Panc1 (cell line): ENCODE results near the gene ESR2. TPM values are rescaled to one million over a fixed set of nuclear protein-coding genes. Genes with fewer than 3 reads are reported as not detected.

Experiments used
- ATAC-seq: fragments of 200-7000 bp; cut with Tn5 transposase; 2 replicates; pipeline ENCODE4 v1.9.1; 2020; ENCODE audit warnings: mild to moderate bottlenecking, moderate library complexity
- BruUV-seq: library from RNA; stranded (reverse); fragments of 400-500 nt; replicated peaks from 2 replicates; lab custom pipeline; 2021; lab: Mats Ljungman, UMichigan
- CTCF ChIA-PET: fragments of 300-600 bp; sonication (Branson Sonifier 250); formaldehyde crosslinking; loops from one replicate; lab custom pipeline; 2022; ENCODE audit warnings: antibody characterized with exemption; lab: Charles Lee
- POLR2A ChIA-PET: fragments of 300-600 bp; sonication (Branson Sonifier 250); formaldehyde crosslinking; loops from one replicate; lab custom pipeline; 2022; ENCODE audit warnings: antibody characterized with exemption; lab: Charles Lee
- DNase-seq: peaks from one replicate; pipeline ENCODE4 v3.0.0-alpha.2; 2010; ENCODE audit warnings: low read depth, low spot score
- H3K27ac ChIP-seq: 2 replicates; pipeline ENCODE4 v1.5.1; 2011; ENCODE audit warnings: mild to moderate bottlenecking, low read length, inconsistent platforms
- H3K27me3 ChIP-seq: fragments of 200-500 bp; sonication (Bioruptor generic); 2 replicates; pipeline ENCODE4 v1.6.0; 2014; ENCODE audit warnings: low read length, inconsistent platforms; ENCODE audit not compliant: control insufficient read depth, insufficient read depth
- H3K36me3 ChIP-seq: fragments of 200-500 bp; sonication (Bioruptor generic); 2 replicates; pipeline ENCODE4 v1.5.1; 2014; ENCODE audit warnings: inconsistent platforms, mild to moderate bottlenecking, low read length, moderate library complexity; ENCODE audit not compliant: control insufficient read depth, insufficient read depth
- H3K4me1 ChIP-seq: 2 replicates; pipeline ENCODE4 v1.5.1; 2011; ENCODE audit warnings: inconsistent platforms, mild to moderate bottlenecking, low read length, moderate library complexity; ENCODE audit not compliant: control insufficient read depth, insufficient read depth
- H3K4me3 ChIP-seq, 2 experiments: 2 replicates each; pipeline ENCODE4 v1.5.1; 2011 to 2012; ENCODE audit warnings: low read depth in 2 of 2, low read length in 2 of 2, mild to moderate bottlenecking in 2 of 2, inconsistent platforms in 1 of 2, moderate library complexity in 1 of 2
- H3K9me3 ChIP-seq: fragments of 200-500 bp; sonication (Bioruptor generic); 2 replicates; pipeline ENCODE4 v1.5.1; 2014; ENCODE audit warnings: low read depth, mild to moderate bottlenecking, inconsistent platforms, low read length, moderate library complexity; ENCODE audit not compliant: control insufficient read depth, insufficient read depth
- CTCF ChIP-seq: fragments of 450-650 bp; IDR thresholded peaks from 2 replicates; pipeline ENCODE4 v1.5.1; 2017; ENCODE audit warnings: mild to moderate bottlenecking
- POLR2AphosphoS5 ChIP-seq: IDR thresholded peaks from 2 replicates; pipeline ENCODE4 v1.6.1; 2012; ENCODE audit warnings: mild to moderate bottlenecking, low read depth, low read length, moderate library complexity
- REST ChIP-seq, 2 experiments: IDR thresholded peaks; 2 replicates each; pipeline ENCODE4 v1.6.1; 2011 to 2012; ENCODE audit warnings: low read depth in 2 of 2, control low read depth in 1 of 2, low read length in 1 of 2, mild to moderate bottlenecking in 1 of 2, moderate library complexity in 1 of 2; ENCODE audit not compliant: insufficient read depth in 1 of 2
- SIN3A ChIP-seq: IDR thresholded peaks from 2 replicates; pipeline ENCODE4 v1.6.1; 2012; ENCODE audit warnings: low read depth, mild to moderate bottlenecking, low read length, moderate library complexity, borderline replicate concordance; ENCODE audit not compliant: insufficient read depth
- TCF7L2 ChIP-seq: IDR thresholded peaks from 2 replicates; pipeline ENCODE4 v1.6.1; 2011; ENCODE audit warnings: mild to moderate bottlenecking, low read depth, low read length, inconsistent platforms
- in situ Hi-C: cut with HindIII; loops from 2 replicates; pipeline ENCODE4 v1.10.0; 2016; ENCODE audit warnings: low sequenced_read_pairs, low pct_unique_long_range_greater_than_20kb
- intact Hi-C: fragments of 100-400 bp; cut with micrococcal nuclease; formaldehyde crosslinking; loops from one replicate; pipeline ENCODE4 v1.10.0; 2022; ENCODE audit not compliant: unreplicated experiment
- total RNA-seq: library from RNA; stranded (reverse); gene quantifications from one replicate; pipeline ENCODE4 v1.2.1, GENCODE V29; 2021; ENCODE audit not compliant: unreplicated experiment

Gene ESR2
- total RNA-seq, 1 experiment from 2014 or later, result not detected

- in situ Hi-C loops, result no loop called here
- Histone ChIP-seq H3K4me3 (no peak overlapping the region), H3K36me3 (no peaks in the 10 kb centered on the region), H3K4me1 (no peaks in the 10 kb centered on the region), H3K9me3 (no peaks in the 10 kb centered on the region), H3K27ac (no peak overlapping the region), H3K27me3 (no peaks in the 10 kb centered on the region)
- TF ChIP-seq CTCF, result no peak
- no peak for TF ChIP-seq REST (IDR thresholded peaks at IDR 0.05; ENCODE audit: insufficient read depth in 1 of 2, low read depth in 2 of 2, low read length in 1 of 2)
- no peak for TF ChIP-seq POLR2AphosphoS5
- no peak for TF ChIP-seq SIN3A
- no peak for TF ChIP-seq TCF7L2
- ATAC-seq, result no peak
- BruUV-seq, result no TSS peak
- no peak for DNase-seq
- POLR2A ChIA-PET, result no interaction called here
- CTCF ChIA-PET, result no interaction called here
- intact Hi-C loops, result no loop called here
Measured at GRCh38 chr14:64203366-64204006, 90.7 kb downstream of the ESR2 start.

- no peak for ATAC-seq
- DNase-seq, result no peak
- in situ Hi-C loops (no loop called here), intact Hi-C loops (no loop called here)
- Histone ChIP-seq H3K9me3 (no peaks in the 10 kb centered on the region), H3K4me3 (no peak overlapping the region), H3K27me3 (no peaks in the 10 kb centered on the region), H3K27ac (no peak overlapping the region), H3K4me1 (no peaks in the 10 kb centered on the region), H3K36me3 (no peaks in the 10 kb centered on the region)
- no peak for TF ChIP-seq REST (IDR thresholded peaks at IDR 0.05; ENCODE audit: insufficient read depth in 1 of 2, low read depth in 2 of 2, low read length in 1 of 2)
- no peak for TF ChIP-seq SIN3A
- no peak for TF ChIP-seq POLR2AphosphoS5
- TF ChIP-seq TCF7L2, result no peak
- TF ChIP-seq CTCF, result no peak
- BruUV-seq, result no TSS peak
- POLR2A ChIA-PET, result no interaction called here
- CTCF ChIA-PET, result no interaction called here
Measured at GRCh38 chr14:64202716-64203115, 91.5 kb downstream of the ESR2 start.
